ENCODE measurements around the gene KMT2D. TPM values are rescaled to one million over a fixed set of nuclear protein-coding genes. Genes with fewer than 3 reads are reported as not detected.
A peak's percentile ranks its signal among the peaks of the same experiment; 100 is the strongest.

The KMT2D gene
- polyA plus RNA-seq, 1 of the 3 experiments (the other 2 are of a cell fraction): 30.5 TPM

GRCh38 chr12:49109641-49110463 lies 49.3 kb upstream of the KMT2D start:
- Histone ChIP-seq H3K27me3 (ENCODE audit: insufficient read depth) (no peaks in the 10 kb centered on the region), H3K9ac (peak overlapping the region; percentile 97), H3K4me2 (peak overlapping the region; percentile 97), H3K79me2 (ENCODE audit: insufficient read depth) (peaks cover 42% of the 10 kb centered on the region), H3K4me3 (ENCODE audit: low read depth in 2 of 2, low read length in 1 of 2) (peak overlapping the region; percentile 82 to 100), H4K20me1 (ENCODE audit: insufficient read depth) (peaks cover 38% of the 10 kb centered on the region; the same call in 1 of the 2 replicates), H2AFZ (ENCODE audit: low read depth) (peak overlapping the region; percentile 88), H3K4me1 (ENCODE audit: control insufficient read depth in 1 of 2, insufficient read depth in 2 of 2, low read depth in 1 of 2, low read length in 1 of 2) (peaks cover 0 to 12% of the 10 kb centered on the region in 2 experiments; a peak in 1 of 4 replicates), H3K9me3 (no peaks in the 10 kb centered on the region), H3K9me2 (no peaks in the 10 kb centered on the region), H3F3A (replicated peaks; ENCODE audit: insufficient read depth) (no peaks in the 10 kb centered on the region), H3K27ac (ENCODE audit: low read depth in 2 of 2, low read length in 1 of 2) (peak overlapping the region; percentile 85 to 88), H3K36me3 (replicated peaks in 1 of 2; ENCODE audit: control insufficient read depth in 1 of 2, insufficient read depth in 2 of 2, low read length in 1 of 2) (peaks cover 8 to 17% of the 10 kb centered on the region in 2 experiments)
- ChIA-PET POLR2A (interaction anchor here (0.6 to 4.3 kb wide), 13 partner anchors 9 to 126 kb away, joined by 3 to 28 read pairs (median 4); partner anchors contain the start of genes DHH, RHEBL1, TUBA1A and TUBA1B), CTCF (interaction anchor here (0.6 to 25.0 kb wide), 12 partner anchors 10 to 249 kb away, joined by 3 to 315 read pairs (median 16); partner anchors contain the start of genes ARF3, DHH, TUBA1A and TUBA1B)
- WGBS (ENCODE audit: low lambda C conversion rate): 21% methylated on average over 11 of the region's 33 CpGs
- DNase-seq: peak; percentile 74
- TF ChIP-seq IRF3 (IDR thresholded peaks at IDR 0.05; ENCODE audit: low read depth, low read length) (no peak), MEF2A (IDR thresholded peaks at IDR 0.05; ENCODE audit: borderline replicate concordance, low read depth) (no peak), FOXJ3 (CRISPR knock-in tag; IDR thresholded peaks at IDR 0.05) (no peak), SMC3 (IDR thresholded peaks at IDR 0.05; ENCODE audit: low read depth, low read length) (no peak), GATA2 (CRISPR knock-in tag; IDR thresholded peaks at IDR 0.05) (no peak), USF2 (IDR thresholded peaks at IDR 0.05; ENCODE audit: borderline replicate concordance, low read depth, low read length) (no peak), FOXM1 (IDR thresholded peaks at IDR 0.05; ENCODE audit: low read depth) (no peak), MAX (IDR thresholded peaks at IDR 0.05; ENCODE audit: low read depth) (no peak), CTCF (IDR thresholded peaks at IDR 0.05) (no peak), CHD2 (IDR thresholded peaks at IDR 0.05; ENCODE audit: low read length, partially characterized antibody) (no peak), JUND (IDR thresholded peaks at IDR 0.05) (no peak), TAF1 (IDR thresholded peaks at IDR 0.05; ENCODE audit: borderline replicate concordance, low read depth, low read length) (no peak), TEAD4 (IDR thresholded peaks at IDR 0.05; ENCODE audit: borderline replicate concordance, insufficient read depth) (no peak), FOSL2 (IDR thresholded peaks at IDR 0.05; ENCODE audit: borderline replicate concordance, low read depth) (no peak), RCOR1 (IDR thresholded peaks at IDR 0.05; ENCODE audit: low read length) (no peak)

Measured in SK-N-SH (cell line).